Measurements from ENCODE around the gene ABCG1.

DNA sequence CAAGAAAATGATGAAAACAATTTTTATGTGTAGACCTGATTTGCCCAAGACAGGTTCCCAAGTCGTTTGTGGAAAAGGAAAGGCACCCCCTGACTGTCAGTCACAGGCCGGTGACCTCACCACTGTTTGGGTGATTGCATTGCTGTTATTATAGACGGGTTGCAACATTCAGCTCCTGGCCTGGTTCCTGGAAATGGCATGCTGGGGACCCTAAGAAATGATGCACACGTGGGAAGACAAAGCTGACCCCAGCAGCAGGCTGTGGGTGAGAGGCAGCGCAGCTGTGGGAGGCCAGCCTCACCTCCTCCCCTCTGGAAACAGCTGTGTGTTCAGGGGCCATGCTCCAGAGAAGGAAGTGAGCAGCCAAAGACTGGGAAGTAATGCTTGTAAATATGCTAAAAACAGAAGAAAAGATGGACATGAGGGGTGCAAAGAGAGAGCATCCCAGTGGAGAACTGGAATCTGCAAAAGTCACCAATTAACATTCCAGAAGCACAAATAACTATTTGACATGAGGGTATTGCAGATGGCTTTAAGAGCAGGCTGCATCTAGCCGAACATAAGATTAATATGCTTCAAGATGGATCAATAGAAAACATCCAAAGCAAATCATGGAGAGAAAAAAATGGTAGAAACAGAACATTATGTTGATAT, 23.4 kb upstream of the ABCG1 start:
- TF ChIP-seq, protein P1, sequence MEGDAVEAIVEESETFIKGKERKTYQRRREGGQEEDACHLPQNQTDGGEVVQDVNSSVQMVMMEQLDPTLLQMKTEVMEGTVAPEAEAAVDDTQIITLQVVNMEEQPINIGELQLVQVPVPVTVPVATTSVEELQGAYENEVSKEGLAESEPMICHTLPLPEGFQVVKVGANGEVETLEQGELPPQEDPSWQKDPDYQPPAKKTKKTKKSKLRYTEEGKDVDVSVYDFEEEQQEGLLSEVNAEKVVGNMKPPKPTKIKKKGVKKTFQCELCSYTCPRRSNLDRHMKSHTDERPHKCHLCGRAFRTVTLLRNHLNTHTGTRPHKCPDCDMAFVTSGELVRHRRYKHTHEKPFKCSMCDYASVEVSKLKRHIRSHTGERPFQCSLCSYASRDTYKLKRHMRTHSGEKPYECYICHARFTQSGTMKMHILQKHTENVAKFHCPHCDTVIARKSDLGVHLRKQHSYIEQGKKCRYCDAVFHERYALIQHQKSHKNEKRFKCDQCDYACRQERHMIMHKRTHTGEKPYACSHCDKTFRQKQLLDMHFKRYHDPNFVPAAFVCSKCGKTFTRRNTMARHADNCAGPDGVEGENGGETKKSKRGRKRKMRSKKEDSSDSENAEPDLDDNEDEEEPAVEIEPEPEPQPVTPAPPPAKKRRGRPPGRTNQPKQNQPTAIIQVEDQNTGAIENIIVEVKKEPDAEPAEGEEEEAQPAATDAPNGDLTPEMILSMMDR (conservative IDR thresholded peaks at IDR 0.05; ENCODE audit: low read length): no peak
- no peak for TF ChIP-seq EZH2phosphoT487 (IDR thresholded peaks at IDR 0.05; ENCODE audit: borderline replicate concordance, low read depth, low read length)
